ENCODE results near the gene DYDC2. TPM values are rescaled to one million over a fixed set of nuclear protein-coding genes. Genes with fewer than 3 reads are reported as not detected.

Gene DYDC2
- total and polyA plus RNA-seq, 2 of the 4 experiments (the other 2 are of a cell fraction), result not detected

DNA sequence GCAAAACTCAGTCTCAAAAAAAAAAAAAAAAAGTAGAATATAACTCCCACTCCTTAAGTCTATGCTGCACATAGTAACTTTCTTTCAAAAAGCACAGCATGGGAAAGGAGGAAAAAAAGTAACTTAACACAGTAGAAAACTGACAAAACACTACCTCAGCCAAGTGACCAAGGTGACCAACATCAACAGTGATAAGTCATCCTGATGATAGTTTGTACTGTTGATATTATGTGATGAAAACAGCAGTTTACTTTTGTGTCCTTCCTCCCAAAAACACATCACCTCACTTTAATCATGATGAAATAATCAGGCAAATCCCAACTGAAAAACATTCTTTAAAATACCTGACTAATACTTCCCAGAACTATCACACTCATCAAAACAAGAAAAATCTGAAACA is 37.8 kb upstream of the DYDC2 start:
- no peak for DNase-seq
- Histone ChIP-seq H3K4me2 (ENCODE audit: low read depth, low read length) (no peak overlapping the region), H3K9me1 (ENCODE audit: insufficient read depth, low read length) (no peaks in the 10 kb centered on the region), H4K20me1 (ENCODE audit: insufficient read depth, low read length) (no peaks in the 10 kb centered on the region), H3K36me3 (ENCODE audit: control insufficient read depth, insufficient read depth, low read length) (no peaks in the 10 kb centered on the region), H3K18ac (ENCODE audit: low read depth, low read length) (no peak overlapping the region), H3K4me3 (ENCODE audit: insufficient read depth, low read depth, low read length) (no peak overlapping the region), H3K9ac (ENCODE audit: low read depth, low read length) (no peak overlapping the region), H2BK20ac (ENCODE audit: low read depth, low read length) (no peak overlapping the region), H4K8ac (ENCODE audit: low read depth in 2 of 2, low read length in 2 of 2) (no peak overlapping the region), H3K23ac (ENCODE audit: low read depth, low read length) (no peak overlapping the region), H4K5ac (ENCODE audit: low read depth, low read length) (no peak overlapping the region), H2AFZ (replicated peaks; ENCODE audit: low read length, poor library complexity) (no peak overlapping the region), H2AK9ac (replicated peaks; ENCODE audit: low read depth, low read length, poor library complexity) (no peak overlapping the region), H2BK15ac (ENCODE audit: low read depth, low read length) (no peak overlapping the region), H2BK120ac (ENCODE audit: low read depth, low read length) (no peak overlapping the region), H4K91ac (ENCODE audit: insufficient read depth, low read depth, low read length) (no peak overlapping the region), H2BK5ac (ENCODE audit: low read depth, low read length, poor library complexity, severe bottlenecking) (no peak overlapping the region), H3K27ac (ENCODE audit: insufficient read depth, low read length) (no peak overlapping the region), H3K4me1 (ENCODE audit: control insufficient read depth, insufficient read depth, low read length) (no peaks in the 10 kb centered on the region), H3K56ac (ENCODE audit: extremely low read depth, insufficient read depth, low read length) (no peak overlapping the region), H3K27me3 (ENCODE audit: control insufficient read depth, insufficient read depth, low read length) (no peaks in the 10 kb centered on the region), H3K9me3 (ENCODE audit: control insufficient read depth, insufficient read depth, low read length) (no peaks in the 10 kb centered on the region), H3K79me1 (ENCODE audit: low read depth in 1 of 2, low read length in 2 of 2) (no peaks in the 10 kb centered on the region), H2AK5ac (ENCODE audit: low read depth, low read length) (no peak overlapping the region), H3K14ac (replicated peaks; ENCODE audit: low read depth, low read length) (no peak overlapping the region), H3K4ac (ENCODE audit: low read depth, low read length) (no peak overlapping the region)
- POLR2A ChIA-PET (ENCODE audit: unreplicated experiment), result no interaction called here
- dilution Hi-C loops (cut with HindIII; ENCODE audit: low sequenced_read_pairs, unreplicated experiment), result no loop called here
- ATAC-seq (ENCODE audit: low read depth), result no peak
- in situ Hi-C loops (cut with MboI; ENCODE audit: low sequenced_read_pairs), result no loop called here
- CTCF ChIA-PET, result no interaction called here
- intact Hi-C loops (cut with micrococcal nuclease), result no loop called here
- no TSS peak for BruUV-seq (replicated peaks)
- no peak for TF ChIP-seq NFE2L2 (IDR thresholded peaks at IDR 0.05; ENCODE audit: low read depth, low read length)
- TF ChIP-seq BHLHE40 (IDR thresholded peaks at IDR 0.05; ENCODE audit: low read depth, low read length), result no peak
- no peak for TF ChIP-seq RCOR1 (IDR thresholded peaks at IDR 0.05; ENCODE audit: insufficient replicate concordance, low read length)
- TF ChIP-seq MXI1 (IDR thresholded peaks at IDR 0.05; ENCODE audit: borderline replicate concordance, low read depth, low read length), result no peak
- no peak for TF ChIP-seq RAD21 (IDR thresholded peaks at IDR 0.05; ENCODE audit: low read length)
- no peak for TF ChIP-seq CHD1 (IDR thresholded peaks at IDR 0.05; ENCODE audit: low read depth, low read length)
- TF ChIP-seq SMC3 (IDR thresholded peaks at IDR 0.05; ENCODE audit: low read depth, low read length), result no peak
- TF ChIP-seq, protein P1, sequence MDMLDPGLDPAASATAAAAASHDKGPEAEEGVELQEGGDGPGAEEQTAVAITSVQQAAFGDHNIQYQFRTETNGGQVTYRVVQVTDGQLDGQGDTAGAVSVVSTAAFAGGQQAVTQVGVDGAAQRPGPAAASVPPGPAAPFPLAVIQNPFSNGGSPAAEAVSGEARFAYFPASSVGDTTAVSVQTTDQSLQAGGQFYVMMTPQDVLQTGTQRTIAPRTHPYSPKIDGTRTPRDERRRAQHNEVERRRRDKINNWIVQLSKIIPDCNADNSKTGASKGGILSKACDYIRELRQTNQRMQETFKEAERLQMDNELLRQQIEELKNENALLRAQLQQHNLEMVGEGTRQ (IDR thresholded peaks at IDR 0.05; ENCODE audit: low read depth, low read length), result no peak
- TF ChIP-seq POLR2A (IDR thresholded peaks at IDR 0.05; ENCODE audit: low read depth, low read length), result no peak
- TF ChIP-seq, protein P2, sequence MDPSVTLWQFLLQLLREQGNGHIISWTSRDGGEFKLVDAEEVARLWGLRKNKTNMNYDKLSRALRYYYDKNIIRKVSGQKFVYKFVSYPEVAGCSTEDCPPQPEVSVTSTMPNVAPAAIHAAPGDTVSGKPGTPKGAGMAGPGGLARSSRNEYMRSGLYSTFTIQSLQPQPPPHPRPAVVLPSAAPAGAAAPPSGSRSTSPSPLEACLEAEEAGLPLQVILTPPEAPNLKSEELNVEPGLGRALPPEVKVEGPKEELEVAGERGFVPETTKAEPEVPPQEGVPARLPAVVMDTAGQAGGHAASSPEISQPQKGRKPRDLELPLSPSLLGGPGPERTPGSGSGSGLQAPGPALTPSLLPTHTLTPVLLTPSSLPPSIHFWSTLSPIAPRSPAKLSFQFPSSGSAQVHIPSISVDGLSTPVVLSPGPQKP (IDR thresholded peaks at IDR 0.05; ENCODE audit: borderline replicate concordance, low read depth, low read length), result no peak
- no peak for TF ChIP-seq FOS (IDR thresholded peaks at IDR 0.05; ENCODE audit: low read depth, low read length)
- TF ChIP-seq CEBPB (IDR thresholded peaks at IDR 0.05; ENCODE audit: low read depth, low read length), result no peak
- no peak for TF ChIP-seq MAZ (IDR thresholded peaks at IDR 0.05; ENCODE audit: borderline replicate concordance, low read depth, low read length)
- no peak for TF ChIP-seq RFX5 (IDR thresholded peaks at IDR 0.05; ENCODE audit: low read depth, low read length)
- TF ChIP-seq, protein P3, sequence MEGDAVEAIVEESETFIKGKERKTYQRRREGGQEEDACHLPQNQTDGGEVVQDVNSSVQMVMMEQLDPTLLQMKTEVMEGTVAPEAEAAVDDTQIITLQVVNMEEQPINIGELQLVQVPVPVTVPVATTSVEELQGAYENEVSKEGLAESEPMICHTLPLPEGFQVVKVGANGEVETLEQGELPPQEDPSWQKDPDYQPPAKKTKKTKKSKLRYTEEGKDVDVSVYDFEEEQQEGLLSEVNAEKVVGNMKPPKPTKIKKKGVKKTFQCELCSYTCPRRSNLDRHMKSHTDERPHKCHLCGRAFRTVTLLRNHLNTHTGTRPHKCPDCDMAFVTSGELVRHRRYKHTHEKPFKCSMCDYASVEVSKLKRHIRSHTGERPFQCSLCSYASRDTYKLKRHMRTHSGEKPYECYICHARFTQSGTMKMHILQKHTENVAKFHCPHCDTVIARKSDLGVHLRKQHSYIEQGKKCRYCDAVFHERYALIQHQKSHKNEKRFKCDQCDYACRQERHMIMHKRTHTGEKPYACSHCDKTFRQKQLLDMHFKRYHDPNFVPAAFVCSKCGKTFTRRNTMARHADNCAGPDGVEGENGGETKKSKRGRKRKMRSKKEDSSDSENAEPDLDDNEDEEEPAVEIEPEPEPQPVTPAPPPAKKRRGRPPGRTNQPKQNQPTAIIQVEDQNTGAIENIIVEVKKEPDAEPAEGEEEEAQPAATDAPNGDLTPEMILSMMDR (conservative IDR thresholded peaks at IDR 0.05; ENCODE audit: low read depth, low read length), result no peak
- TF ChIP-seq MAFK (IDR thresholded peaks at IDR 0.05; ENCODE audit: low read depth, low read length), result no peak
